ENCODE measurements around the gene GREB1. TPM values are rescaled to one million over a fixed set of nuclear protein-coding genes. Genes with fewer than 3 reads are reported as not detected.

Gene GREB1
- total RNA-seq, 1 experiment from 2014 or later, result 1.3 TPM

- H3K27me3 ChIP-seq (replicated peaks; ENCODE audit: insufficient read depth, low read depth, low read length, poor library complexity), result peaks cover 44% of the 10 kb centered on the region
- POLR2A ChIA-PET (ENCODE audit: low non-redundant PET), result no interaction called here
These were observed 138.6 kb downstream of the GREB1 start for GRCh38 chr2:11672407-11672806.

GRCh38 chr2:11674983-11675382, 141.1 kb downstream of the GREB1 start:
- Histone ChIP-seq H3K4me1 (ENCODE audit: insufficient read depth, low read length, poor library complexity, severe bottlenecking) (no peaks in the 10 kb centered on the region), H3K9me3 (ENCODE audit: low read depth, low read length, poor library complexity, severe bottlenecking) (no peaks in the 10 kb centered on the region), H3K36me3 (ENCODE audit: insufficient read depth, low read length, poor library complexity, severe bottlenecking) (no peaks in the 10 kb centered on the region), H3K27ac (ENCODE audit: low read depth, low read length, poor library complexity, severe bottlenecking) (no peak overlapping the region), H3K4me3 (ENCODE audit: low read depth, low read length, poor library complexity, severe bottlenecking) (no peak overlapping the region), H3K27me3 (replicated peaks; ENCODE audit: insufficient read depth, low read depth, low read length, poor library complexity) (peaks cover 47% of the 10 kb centered on the region)
- CTCF ChIA-PET, result no interaction called here
- BruUV-seq (replicated peaks), result no TSS peak
- DNase-seq (ENCODE audit: low spot score), result no peak
- intact Hi-C loops (cut with micrococcal nuclease; ENCODE audit: unreplicated experiment), result loop anchor here (2.0 kb wide), 1 partner anchor 62 kb away; no protein-coding TSS in a partner anchor
- TF ChIP-seq EZH2 (IDR thresholded peaks at IDR 0.05; ENCODE audit: borderline replicate concordance, low read depth, low read length, poor library complexity, severe bottlenecking), result no peak
- no peak for TF ChIP-seq CTCF (conservative IDR thresholded peaks at IDR 0.05; ENCODE audit: low read depth, low read length)
- POLR2A ChIA-PET (ENCODE audit: low non-redundant PET), result no interaction called here

More at GRCh38 chr2:11672407-11672806, 138.6 kb downstream of the GREB1 start:
- CTCF ChIA-PET, result no interaction called here
- Histone ChIP-seq H3K4me3 (ENCODE audit: low read depth, low read length, poor library complexity, severe bottlenecking) (no peak overlapping the region), H3K9me3 (ENCODE audit: low read depth, low read length, poor library complexity, severe bottlenecking) (no peaks in the 10 kb centered on the region), H3K27ac (ENCODE audit: low read depth, low read length, poor library complexity, severe bottlenecking) (no peak overlapping the region), H3K36me3 (ENCODE audit: insufficient read depth, low read length, poor library complexity, severe bottlenecking) (no peaks in the 10 kb centered on the region), H3K4me1 (ENCODE audit: insufficient read depth, low read length, poor library complexity, severe bottlenecking) (no peaks in the 10 kb centered on the region)
- DNase-seq (ENCODE audit: low spot score), result no peak
- intact Hi-C loops (cut with micrococcal nuclease; ENCODE audit: unreplicated experiment), result no loop called here
- TF ChIP-seq CTCF (conservative IDR thresholded peaks at IDR 0.05; ENCODE audit: low read depth, low read length), result no peak
- TF ChIP-seq EZH2 (IDR thresholded peaks at IDR 0.05; ENCODE audit: borderline replicate concordance, low read depth, low read length, poor library complexity, severe bottlenecking), result no peak
- no TSS peak for BruUV-seq (replicated peaks)

GRCh38 chr2:11675423-11676112, 141.7 kb downstream of the GREB1 start:
- DNase-seq (ENCODE audit: low spot score), result no peak
- no peak overlapping the region for H3K27ac ChIP-seq (ENCODE audit: low read depth, low read length, poor library complexity, severe bottlenecking)
- no peak for TF ChIP-seq CTCF (conservative IDR thresholded peaks at IDR 0.05; ENCODE audit: low read depth, low read length)
- TF ChIP-seq EZH2 (IDR thresholded peaks at IDR 0.05; ENCODE audit: borderline replicate concordance, low read depth, low read length, poor library complexity, severe bottlenecking), result no peak
- H3K36me3 ChIP-seq (ENCODE audit: insufficient read depth, low read length, poor library complexity, severe bottlenecking), result no peaks in the 10 kb centered on the region
- CTCF ChIA-PET, result no interaction called here
- POLR2A ChIA-PET (ENCODE audit: low non-redundant PET), result no interaction called here
- H3K4me3 ChIP-seq (ENCODE audit: low read depth, low read length, poor library complexity, severe bottlenecking), result no peak overlapping the region
- intact Hi-C loops (cut with micrococcal nuclease; ENCODE audit: unreplicated experiment), result loop anchor here (2.0 kb wide), 1 partner anchor 63 kb away; no protein-coding TSS in a partner anchor
- H3K4me1 ChIP-seq (ENCODE audit: insufficient read depth, low read length, poor library complexity, severe bottlenecking), result no peaks in the 10 kb centered on the region
- H3K27me3 ChIP-seq (replicated peaks; ENCODE audit: insufficient read depth, low read depth, low read length, poor library complexity), result peaks cover 41% of the 10 kb centered on the region
- no peaks in the 10 kb centered on the region for H3K9me3 ChIP-seq (ENCODE audit: low read depth, low read length, poor library complexity, severe bottlenecking)
- no TSS peak for BruUV-seq (replicated peaks)
